IMR-90 (cell line): ENCODE results near the gene USP30. TPM values are rescaled to one million over a fixed set of nuclear protein-coding genes. Genes with fewer than 3 reads are reported as not detected.

Experiments
- ATAC-seq: fragments of 200-7000 bp; cut with Tn5 transposase; 2 replicates; pipeline ENCODE4 v1.9.1; 2020; ENCODE audit warnings: low read depth, mild to moderate bottlenecking, moderate library complexity
- BruUV-seq: library from RNA; stranded (reverse); fragments of 400-500 nt; replicated peaks from 2 replicates; lab custom pipeline; 2021; lab: Mats Ljungman, UMichigan
- CTCF ChIA-PET: fragments of 300-600 bp; formaldehyde crosslinking; extraction: SDS; loops from one replicate; lab custom pipeline; 2021; ENCODE audit warnings: antibody characterized with exemption; lab: Yijun Ruan, JAX
- POLR2A ChIA-PET: fragments of 300-600 bp; sonication (Branson Sonifier 250); formaldehyde crosslinking; loops from one replicate; lab custom pipeline; 2022; ENCODE audit warnings: antibody characterized with exemption; ENCODE audit not compliant: unreplicated experiment; lab: Charles Lee
- DNase-seq: peaks from one replicate; pipeline ENCODE4 v3.0.0; 2013
- H2AFZ ChIP-seq: replicated peaks from 2 replicates; pipeline ENCODE3; 2013; ENCODE audit warnings: low read length, mild to moderate bottlenecking; ENCODE audit not compliant: poor library complexity
- H2AK5ac ChIP-seq: 2 replicates; pipeline ENCODE4 v1.6.1; 2013; ENCODE audit warnings: low read depth, low read length, inconsistent platforms
- H2AK9ac ChIP-seq: replicated peaks from 2 replicates; pipeline ENCODE3; 2013; ENCODE audit warnings: mild to moderate bottlenecking, low read depth, low read length, moderate library complexity; ENCODE audit not compliant: poor library complexity
- H2BK120ac ChIP-seq: 2 replicates; pipeline ENCODE4 v1.6.1; 2013; ENCODE audit warnings: low read depth, low read length, inconsistent platforms
- H2BK15ac ChIP-seq: 3 replicates; pipeline ENCODE4 v1.6.1; 2013; ENCODE audit warnings: low read depth, low read length, inconsistent platforms
- H2BK20ac ChIP-seq: 2 replicates; pipeline ENCODE4 v1.6.1; 2013; ENCODE audit warnings: low read depth, mild to moderate bottlenecking, inconsistent platforms, low read length, moderate library complexity
- H2BK5ac ChIP-seq: 2 replicates; pipeline ENCODE4 v1.6.1; 2013; ENCODE audit warnings: mild to moderate bottlenecking, low read depth, low read length, inconsistent platforms; ENCODE audit not compliant: poor library complexity, severe bottlenecking
- H3K14ac ChIP-seq: replicated peaks from 2 replicates; pipeline ENCODE4 v1.6.1; 2013; ENCODE audit warnings: low read depth, low read length, inconsistent platforms
- H3K18ac ChIP-seq: 2 replicates; pipeline ENCODE4 v1.6.1; 2013; ENCODE audit warnings: low read depth, low read length, control low read depth
- H3K23ac ChIP-seq: 2 replicates; pipeline ENCODE4 v1.6.1; 2013; ENCODE audit warnings: low read depth, low read length, inconsistent platforms
- H3K27ac ChIP-seq: 2 replicates; pipeline ENCODE4 v1.5.1; 2013; ENCODE audit warnings: mild to moderate bottlenecking, control low read depth, low read length; ENCODE audit not compliant: insufficient read depth
- H3K27me3 ChIP-seq: 2 replicates; pipeline ENCODE4 v1.6.1; 2013; ENCODE audit warnings: low read length; ENCODE audit not compliant: control insufficient read depth, insufficient read depth
- H3K36me3 ChIP-seq: 2 replicates; pipeline ENCODE4 v1.6.1; 2013; ENCODE audit warnings: low read length, mixed read lengths; ENCODE audit not compliant: control insufficient read depth, insufficient read depth
- H3K4ac ChIP-seq: 2 replicates; pipeline ENCODE4 v1.6.1; 2013; ENCODE audit warnings: low read depth, low read length, inconsistent platforms
- H3K4me1 ChIP-seq: 2 replicates; pipeline ENCODE4 v1.6.1; 2013; ENCODE audit warnings: low read length, mixed read lengths; ENCODE audit not compliant: control insufficient read depth, insufficient read depth
- H3K4me2 ChIP-seq: 2 replicates; pipeline ENCODE4 v1.6.1; 2013; ENCODE audit warnings: low read depth, mild to moderate bottlenecking, control low read depth, low read length, moderate library complexity
- H3K4me3 ChIP-seq: 2 replicates; pipeline ENCODE4 v1.5.1; 2013; ENCODE audit warnings: low read depth, mild to moderate bottlenecking, control low read depth, low read length, moderate library complexity; ENCODE audit not compliant: insufficient read depth
- H3K56ac ChIP-seq: 2 replicates; pipeline ENCODE4 v1.6.1; 2013; ENCODE audit warnings: low read length, inconsistent platforms; ENCODE audit not compliant: insufficient read depth; ENCODE audit errors: extremely low read depth
- H3K79me1 ChIP-seq, 2 experiments: 2 replicates each; pipeline ENCODE4 v1.6.1; 2013; ENCODE audit warnings: low read length in 2 of 2, inconsistent platforms in 1 of 2, low read depth in 1 of 2
- H3K9ac ChIP-seq: 2 replicates; pipeline ENCODE4 v1.6.1; 2013; ENCODE audit warnings: low read depth, low read length, control low read depth
- H3K9me1 ChIP-seq: 2 replicates; pipeline ENCODE4 v1.6.1; 2013; ENCODE audit warnings: low read length, inconsistent platforms; ENCODE audit not compliant: insufficient read depth
- H3K9me3 ChIP-seq: 2 replicates; pipeline ENCODE4 v1.6.1; 2013; ENCODE audit warnings: low read length; ENCODE audit not compliant: control insufficient read depth, insufficient read depth
- H4K20me1 ChIP-seq: 2 replicates; pipeline ENCODE4 v1.6.1; 2013; ENCODE audit warnings: low read length, inconsistent platforms; ENCODE audit not compliant: insufficient read depth
- H4K5ac ChIP-seq: 2 replicates; pipeline ENCODE4 v1.6.1; 2013; ENCODE audit warnings: mild to moderate bottlenecking, low read depth, low read length, control low read depth
- H4K8ac ChIP-seq, 2 experiments: 2 replicates each; pipeline ENCODE4 v1.6.1; 2013; ENCODE audit warnings: low read depth in 2 of 2, low read length in 2 of 2, control low read depth in 1 of 2, inconsistent platforms in 1 of 2
- H4K91ac ChIP-seq: 2 replicates; pipeline ENCODE4 v1.6.1; 2013; ENCODE audit warnings: low read depth, low read length, inconsistent platforms; ENCODE audit not compliant: insufficient read depth
- BHLHE40 ChIP-seq: fragments of 150-350 bp; IDR thresholded peaks from 2 replicates; pipeline ENCODE4 v1.6.1; 2016; ENCODE audit warnings: mild to moderate bottlenecking, low read depth, low read length
- CEBPB ChIP-seq: IDR thresholded peaks from 2 replicates; pipeline ENCODE4 v1.6.1; 2012; ENCODE audit warnings: low read depth, low read length, improper control_type of control experiment
- CHD1 ChIP-seq: IDR thresholded peaks from 2 replicates; pipeline ENCODE4 v1.6.1; 2012; ENCODE audit warnings: low read depth, low read length, improper control_type of control experiment
- FOS ChIP-seq: fragments of 150-350 bp; IDR thresholded peaks from 2 replicates; pipeline ENCODE4 v1.6.1; 2016; ENCODE audit warnings: low read depth, low read length
- MAFK ChIP-seq: IDR thresholded peaks from 2 replicates; pipeline ENCODE4 v1.6.1; 2012; ENCODE audit warnings: low read depth, low read length, improper control_type of control experiment
- MAZ ChIP-seq: IDR thresholded peaks from 2 replicates; pipeline ENCODE4 v1.6.1; 2012; ENCODE audit warnings: low read depth, mild to moderate bottlenecking, low read length, improper control_type of control experiment, moderate library complexity, borderline replicate concordance
- MXI1 ChIP-seq: IDR thresholded peaks from 2 replicates; pipeline ENCODE4 v1.6.1; 2012; ENCODE audit warnings: low read depth, mild to moderate bottlenecking, low read length, moderate library complexity, borderline replicate concordance
- NFE2L2 ChIP-seq: fragments of 150-350 bp; IDR thresholded peaks from 2 replicates; pipeline ENCODE4 v1.6.1; 2016; ENCODE audit warnings: low read depth, mild to moderate bottlenecking, low read length
- POLR2A ChIP-seq: IDR thresholded peaks from 2 replicates; pipeline ENCODE4 v1.6.1; 2012; ENCODE audit warnings: mild to moderate bottlenecking, low read depth, low read length
- RAD21 ChIP-seq: IDR thresholded peaks from 2 replicates; pipeline ENCODE4 v1.6.1; 2012; ENCODE audit warnings: low read length, improper control_type of control experiment
- RCOR1 ChIP-seq: IDR thresholded peaks from 2 replicates; pipeline ENCODE4 v1.6.1; 2012; ENCODE audit warnings: mild to moderate bottlenecking, low read length, improper control_type of control experiment; ENCODE audit not compliant: insufficient replicate concordance
- RFX5 ChIP-seq: IDR thresholded peaks from 2 replicates; pipeline ENCODE4 v1.8.0; 2012; ENCODE audit warnings: low read depth, mild to moderate bottlenecking, low read length, moderate library complexity
- SMC3 ChIP-seq: fragments of 150-350 bp; IDR thresholded peaks from 2 replicates; pipeline ENCODE4 v1.6.1; 2016; ENCODE audit warnings: low read depth, mild to moderate bottlenecking, antibody characterized with exemption, low read length, moderate library complexity
- whole genome bisulfite sequencing, 2 experiments: methylation state at CpG; one replicate each; pipeline versions ENCODE4 v1.1.5 to v1.1.7; 2013; ENCODE audit warnings: missing lambda C conversion rate in 2 of 2; ENCODE audit not compliant: insufficient read length in 1 of 2; ENCODE audit errors: extremely low coverage in 2 of 2; 5-methylcytosine and 5-hydroxymethylcytosine counted together
- dilution Hi-C: fragments of 300-500 bp; cut with HindIII; formaldehyde crosslinking; loops from one replicate; pipeline ENCODE4 v1.14.3; 2018; ENCODE audit warnings: low sequenced_read_pairs; ENCODE audit not compliant: unreplicated experiment
- in situ Hi-C: fragments of 300-500 bp; cut with MboI; formaldehyde crosslinking; loops from 3 replicates; pipeline ENCODE4 v1.14.3; 2019; ENCODE audit warnings: low sequenced_read_pairs, inconsistent platforms, mixed read lengths
- intact Hi-C: fragments of 100-400 bp; cut with micrococcal nuclease; formaldehyde crosslinking; loops from 2 replicates; pipeline ENCODE4 v1.10.0; 2022
- polyA plus RNA-seq, 3 experiments: library from polyadenylated mRNA; depleted of rRNA; stranded (reverse); fragments of >200 nt; gene quantifications; 2 replicates each; pipeline ENCODE4 v1.2.3, GENCODE V29; 2012; ENCODE audit warnings: low replicate concordance in 1 of 3
- total RNA-seq: library from RNA; depleted of rRNA; stranded (reverse); fragments of >200 nt; gene quantifications from 2 replicates; pipeline ENCODE4 v1.2.3, GENCODE V29; 2012
- TF ChIP-seq, protein P1 (sequence below): conservative IDR thresholded peaks from 2 replicates; pipeline ENCODE4 v1.5.1; 2012; ENCODE audit warnings: mild to moderate bottlenecking, low read depth, low read length, improper control_type of control experiment
- TF ChIP-seq, protein P2 (sequence below): fragments of 150-350 bp; IDR thresholded peaks from 2 replicates; pipeline ENCODE4 v1.6.1; 2017; ENCODE audit warnings: mild to moderate bottlenecking, antibody characterized with exemption, low read length, low read depth
- TF ChIP-seq, protein P3 (sequence below): fragments of 150-350 bp; IDR thresholded peaks from 2 replicates; pipeline ENCODE4 v1.6.1; 2016; ENCODE audit warnings: low read depth, mild to moderate bottlenecking, low read length, moderate library complexity, borderline replicate concordance

USP30 gene
- total and polyA plus RNA-seq, 2 of the 4 experiments (the other 2 are of a cell fraction) = 10.4 to 11.2 TPM

DNA sequence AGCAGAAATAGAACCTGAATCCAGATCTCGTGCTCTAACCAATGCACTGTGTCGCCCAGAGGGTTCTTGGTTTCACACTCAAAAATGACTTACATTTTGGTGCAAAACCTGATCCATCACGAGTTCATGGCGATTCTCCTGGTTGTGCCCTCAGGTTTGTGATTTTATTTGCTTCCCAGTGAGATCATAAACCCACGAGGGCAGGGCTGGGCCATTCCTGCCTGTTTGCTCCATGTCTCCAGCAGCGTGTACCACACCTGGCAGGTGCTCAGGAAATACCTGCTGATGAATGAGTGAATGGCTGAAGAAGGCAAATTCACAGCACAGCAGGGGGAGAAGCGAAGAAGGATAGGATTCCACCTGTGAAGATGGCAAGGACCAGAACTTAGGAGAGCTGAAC, 73.4 kb downstream of the USP30 start:
- no peak overlapping the region for H2AK9ac ChIP-seq
- no peaks in the 10 kb centered on the region for H3K9me1 ChIP-seq
- no peak overlapping the region for H3K27ac ChIP-seq
- no peak overlapping the region for H3K4me2 ChIP-seq
- H3K56ac ChIP-seq = no peak overlapping the region; the same call in 1 of the 2 replicates
- H4K5ac ChIP-seq = no peak overlapping the region
- H3K79me1 ChIP-seq = no peaks in the 10 kb centered on the region
- H3K4me1 ChIP-seq = peaks cover under 1% of the 10 kb centered on the region; the same call in 1 of the 2 replicates
- no peak overlapping the region for H3K23ac ChIP-seq
- no peak for DNase-seq
- H3K9me3 ChIP-seq = no peaks in the 10 kb centered on the region
- no peak overlapping the region for H4K91ac ChIP-seq
- ATAC-seq = no peak
- H3K14ac ChIP-seq = no peak overlapping the region
- H2BK20ac ChIP-seq = no peak overlapping the region
- peaks cover 6% of the 10 kb centered on the region for H3K27me3 ChIP-seq
- no peak overlapping the region for H4K8ac ChIP-seq
- no peak overlapping the region for H3K4ac ChIP-seq
- H3K18ac ChIP-seq = no peak overlapping the region
- H4K20me1 ChIP-seq = no peaks in the 10 kb centered on the region
- in situ Hi-C loops = no loop called here
- ChIA-PET CTCF (no interaction called here), POLR2A (interaction anchor here (0.6 kb wide), 2 partner anchors 181 to 344 kb away, joined by 3 to 6 read pairs; no protein-coding TSS in a partner anchor)
- H2BK5ac ChIP-seq = no peak overlapping the region
- H3K4me3 ChIP-seq = no peak overlapping the region
- WGBS, 2 experiments = 47% methylated on average over 3 of the region's 7 CpGs; no CpG with 5 or more reads in 1 of the 2 experiments
- no peak overlapping the region for H2AK5ac ChIP-seq
- no peak overlapping the region for H2AFZ ChIP-seq
- no peak overlapping the region for H2BK120ac ChIP-seq
- no peaks in the 10 kb centered on the region for H3K36me3 ChIP-seq
- H3K9ac ChIP-seq = no peak overlapping the region
- no TSS peak for BruUV-seq
- intact Hi-C loops = no loop called here
- dilution Hi-C loops = no loop called here
- no peak overlapping the region for H2BK15ac ChIP-seq
- TF ChIP-seq, protein P1, sequence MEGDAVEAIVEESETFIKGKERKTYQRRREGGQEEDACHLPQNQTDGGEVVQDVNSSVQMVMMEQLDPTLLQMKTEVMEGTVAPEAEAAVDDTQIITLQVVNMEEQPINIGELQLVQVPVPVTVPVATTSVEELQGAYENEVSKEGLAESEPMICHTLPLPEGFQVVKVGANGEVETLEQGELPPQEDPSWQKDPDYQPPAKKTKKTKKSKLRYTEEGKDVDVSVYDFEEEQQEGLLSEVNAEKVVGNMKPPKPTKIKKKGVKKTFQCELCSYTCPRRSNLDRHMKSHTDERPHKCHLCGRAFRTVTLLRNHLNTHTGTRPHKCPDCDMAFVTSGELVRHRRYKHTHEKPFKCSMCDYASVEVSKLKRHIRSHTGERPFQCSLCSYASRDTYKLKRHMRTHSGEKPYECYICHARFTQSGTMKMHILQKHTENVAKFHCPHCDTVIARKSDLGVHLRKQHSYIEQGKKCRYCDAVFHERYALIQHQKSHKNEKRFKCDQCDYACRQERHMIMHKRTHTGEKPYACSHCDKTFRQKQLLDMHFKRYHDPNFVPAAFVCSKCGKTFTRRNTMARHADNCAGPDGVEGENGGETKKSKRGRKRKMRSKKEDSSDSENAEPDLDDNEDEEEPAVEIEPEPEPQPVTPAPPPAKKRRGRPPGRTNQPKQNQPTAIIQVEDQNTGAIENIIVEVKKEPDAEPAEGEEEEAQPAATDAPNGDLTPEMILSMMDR = no peak
- no peak for TF ChIP-seq MAFK
- no peak for TF ChIP-seq MXI1
- TF ChIP-seq, protein P2, sequence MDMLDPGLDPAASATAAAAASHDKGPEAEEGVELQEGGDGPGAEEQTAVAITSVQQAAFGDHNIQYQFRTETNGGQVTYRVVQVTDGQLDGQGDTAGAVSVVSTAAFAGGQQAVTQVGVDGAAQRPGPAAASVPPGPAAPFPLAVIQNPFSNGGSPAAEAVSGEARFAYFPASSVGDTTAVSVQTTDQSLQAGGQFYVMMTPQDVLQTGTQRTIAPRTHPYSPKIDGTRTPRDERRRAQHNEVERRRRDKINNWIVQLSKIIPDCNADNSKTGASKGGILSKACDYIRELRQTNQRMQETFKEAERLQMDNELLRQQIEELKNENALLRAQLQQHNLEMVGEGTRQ = no peak
- no peak for TF ChIP-seq POLR2A
- no peak for TF ChIP-seq BHLHE40
- TF ChIP-seq SMC3 = no peak
- no peak for TF ChIP-seq RCOR1
- no peak for TF ChIP-seq FOS
- TF ChIP-seq RFX5 = no peak
- no peak for TF ChIP-seq CHD1
- no peak for TF ChIP-seq CEBPB
- TF ChIP-seq MAZ = no peak
- TF ChIP-seq NFE2L2 = no peak
- no peak for TF ChIP-seq RAD21
- TF ChIP-seq, protein P3, sequence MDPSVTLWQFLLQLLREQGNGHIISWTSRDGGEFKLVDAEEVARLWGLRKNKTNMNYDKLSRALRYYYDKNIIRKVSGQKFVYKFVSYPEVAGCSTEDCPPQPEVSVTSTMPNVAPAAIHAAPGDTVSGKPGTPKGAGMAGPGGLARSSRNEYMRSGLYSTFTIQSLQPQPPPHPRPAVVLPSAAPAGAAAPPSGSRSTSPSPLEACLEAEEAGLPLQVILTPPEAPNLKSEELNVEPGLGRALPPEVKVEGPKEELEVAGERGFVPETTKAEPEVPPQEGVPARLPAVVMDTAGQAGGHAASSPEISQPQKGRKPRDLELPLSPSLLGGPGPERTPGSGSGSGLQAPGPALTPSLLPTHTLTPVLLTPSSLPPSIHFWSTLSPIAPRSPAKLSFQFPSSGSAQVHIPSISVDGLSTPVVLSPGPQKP = no peak
